Mammary microvascular endothelial cell (primary cell): ENCODE measurements around the gene DEFB112. TPM values are rescaled to one million over a fixed set of nuclear protein-coding genes. Genes with fewer than 3 reads are reported as not detected.

ENCODE experiments used
- total RNA-seq: library from RNA; depleted of rRNA; stranded (reverse); fragments of >200 nt; gene quantifications from 2 replicates; pipeline ENCODE4 v1.2.3, GENCODE V29; 2015

Gene DEFB112
- total RNA-seq: not detected in 2 replicates

GRCh38 chr6:50049829-50050228 lies at the start of gene DEFB112:
TSS of gene DEFB112 (minus strand) at chr6:50049929. CDS start at chr6:50049869, 60 bp downstream.

GRCh38 chr6:50021894-50022293 lies 27.8 kb downstream of the DEFB112 start, which contains the start of gene DEFB110:
TSS of gene DEFB110 (minus strand) at chr6:50021994. CDS start at chr6:50021935, 59 bp downstream.

Other genes with a start within 250 kb of the DEFB112 start
- not detected in 2 replicates for gene CRISP1, start 183.4 kb downstream of the DEFB112 start, total RNA-seq
- gene DEFB114, start 85.8 kb downstream of the DEFB112 start, total RNA-seq: not detected in 2 replicates
- not detected in 2 replicates for gene DEFB113, start 80.3 kb downstream of the DEFB112 start, total RNA-seq
- not detected in 2 replicates for gene DEFB110, start 27.9 kb downstream of the DEFB112 start, total RNA-seq